ENCODE results near the gene CRHR1. TPM values are rescaled to one million over a fixed set of nuclear protein-coding genes. Genes with fewer than 3 reads are reported as not detected.
A peak's percentile ranks its signal among the peaks of the same experiment; 100 is the strongest.

Gene CRHR1
- total and polyA plus RNA-seq, 10 donors: 0.22 TPM; not detected in 9

DNA sequence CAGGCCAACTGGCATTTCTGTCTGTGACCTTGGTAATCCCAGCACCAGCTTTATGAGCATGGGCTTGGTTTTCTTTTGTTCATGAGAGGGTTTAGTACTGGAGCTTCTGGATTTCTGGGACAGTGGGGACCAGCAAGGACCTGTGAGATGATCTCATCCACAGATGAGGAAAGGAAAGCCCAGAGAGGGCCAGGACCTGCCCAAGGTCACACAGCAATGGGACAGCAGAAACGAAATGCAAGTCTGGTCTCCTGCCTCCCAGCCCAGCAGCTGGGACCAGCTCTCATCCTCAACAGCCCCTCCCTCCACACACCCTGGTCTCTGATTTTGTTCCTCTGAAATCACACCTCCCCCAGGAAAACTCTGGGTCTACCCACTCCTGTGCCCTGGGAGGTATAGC, 67.8 kb downstream of the CRHR1 start:
- Histone ChIP-seq H3K4me1 (peaks cover 0 to 8% (median 2%) of the 10 kb centered on the region in 6 donors), H3K36me3 (no peaks in the 10 kb centered on the region), H3K4me3 (no peak overlapping the region), H3K27me3 (replicated peaks in 1 of 7) (peaks cover 0 to 58% (median 0%) of the 10 kb centered on the region in 7 donors), H3K27ac (no peak overlapping the region), H3K9me3 (no peaks in the 10 kb centered on the region)
- intact Hi-C loops (cut with DNase I; ENCODE audit: low total_unique reads): no loop called here
- DNase-seq: peak; percentile 53
- TF ChIP-seq POLR2AphosphoS5 (IDR thresholded peaks at IDR 0.05) (no peak), POLR2A (IDR thresholded peaks at IDR 0.05) (no peak)
- TF ChIP-seq, protein P1, sequence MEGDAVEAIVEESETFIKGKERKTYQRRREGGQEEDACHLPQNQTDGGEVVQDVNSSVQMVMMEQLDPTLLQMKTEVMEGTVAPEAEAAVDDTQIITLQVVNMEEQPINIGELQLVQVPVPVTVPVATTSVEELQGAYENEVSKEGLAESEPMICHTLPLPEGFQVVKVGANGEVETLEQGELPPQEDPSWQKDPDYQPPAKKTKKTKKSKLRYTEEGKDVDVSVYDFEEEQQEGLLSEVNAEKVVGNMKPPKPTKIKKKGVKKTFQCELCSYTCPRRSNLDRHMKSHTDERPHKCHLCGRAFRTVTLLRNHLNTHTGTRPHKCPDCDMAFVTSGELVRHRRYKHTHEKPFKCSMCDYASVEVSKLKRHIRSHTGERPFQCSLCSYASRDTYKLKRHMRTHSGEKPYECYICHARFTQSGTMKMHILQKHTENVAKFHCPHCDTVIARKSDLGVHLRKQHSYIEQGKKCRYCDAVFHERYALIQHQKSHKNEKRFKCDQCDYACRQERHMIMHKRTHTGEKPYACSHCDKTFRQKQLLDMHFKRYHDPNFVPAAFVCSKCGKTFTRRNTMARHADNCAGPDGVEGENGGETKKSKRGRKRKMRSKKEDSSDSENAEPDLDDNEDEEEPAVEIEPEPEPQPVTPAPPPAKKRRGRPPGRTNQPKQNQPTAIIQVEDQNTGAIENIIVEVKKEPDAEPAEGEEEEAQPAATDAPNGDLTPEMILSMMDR (IDR thresholded peaks at IDR 0.05 in 8 of 11, conservative IDR thresholded peaks at IDR 0.05 in 3 of 11): no peak
- 47 to 72% (median 67%) methylated on average over 1 of the region's 1 CpG for WGBS, 5 donors

DNA sequence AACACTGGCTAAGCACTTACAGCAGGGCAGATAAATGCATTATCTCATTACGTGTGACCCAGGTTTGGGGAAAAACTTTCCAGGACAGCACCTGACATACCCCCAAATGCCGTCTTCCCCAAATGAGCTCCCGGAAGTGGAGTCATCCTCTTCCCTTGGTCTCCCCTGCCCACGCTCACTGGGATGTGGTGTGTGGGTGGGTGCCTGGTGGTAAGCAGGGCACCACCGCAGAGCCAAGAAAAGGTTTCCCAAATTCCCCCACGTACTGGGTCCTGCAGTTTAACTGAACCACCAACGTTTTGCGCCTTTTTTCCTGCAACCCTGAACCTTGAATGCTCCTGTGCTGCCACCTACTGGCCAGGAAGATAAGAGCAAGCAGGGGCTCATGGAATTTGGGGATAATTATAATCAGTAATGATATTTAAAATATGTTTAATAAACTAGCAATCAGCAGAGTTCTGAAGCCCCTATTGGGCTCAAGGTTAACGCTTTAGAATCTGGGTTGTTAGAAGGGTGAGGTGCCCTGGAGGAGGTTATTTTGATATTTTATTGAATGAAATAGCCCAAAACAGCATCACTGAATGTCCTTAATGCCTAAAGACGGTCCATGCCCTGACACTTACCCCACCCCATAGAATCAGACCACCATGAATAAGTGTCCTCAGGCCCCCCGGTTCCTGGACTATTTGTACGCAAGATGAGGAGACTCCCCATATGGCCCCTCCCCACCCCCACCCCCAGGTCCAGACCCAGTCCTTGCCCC, 68.6 kb downstream of the CRHR1 start:
- H3K27me3 ChIP-seq (replicated peaks in 1 of 7): peaks cover 0 to 59% (median 0%) of the 10 kb centered on the region in 7 donors
- H3K36me3 ChIP-seq: no peaks in the 10 kb centered on the region
- WGBS, 5 donors: 25 to 28% (median 27%) methylated on average over 12 of the region's 12 CpGs
- TF ChIP-seq POLR2AphosphoS5 (IDR thresholded peaks at IDR 0.05): no peak
- TF ChIP-seq POLR2A (IDR thresholded peaks at IDR 0.05): no peak
- TF ChIP-seq, protein P1 (IDR thresholded peaks at IDR 0.05 in 8 of 11, conservative IDR thresholded peaks at IDR 0.05 in 3 of 11): peak; percentile 47 to 90 (median 86)
- intact Hi-C loops (cut with DNase I; ENCODE audit: low total_unique reads): no loop called here
- H3K27ac ChIP-seq: no peak overlapping the region
- DNase-seq: peak; percentile 70
- H3K4me1 ChIP-seq: peaks cover 0 to 8% (median 2%) of the 10 kb centered on the region in 6 donors
- H3K4me3 ChIP-seq: peak overlapping the region in 1 of 8 donors; percentile 36
- no peaks in the 10 kb centered on the region for H3K9me3 ChIP-seq

DNA sequence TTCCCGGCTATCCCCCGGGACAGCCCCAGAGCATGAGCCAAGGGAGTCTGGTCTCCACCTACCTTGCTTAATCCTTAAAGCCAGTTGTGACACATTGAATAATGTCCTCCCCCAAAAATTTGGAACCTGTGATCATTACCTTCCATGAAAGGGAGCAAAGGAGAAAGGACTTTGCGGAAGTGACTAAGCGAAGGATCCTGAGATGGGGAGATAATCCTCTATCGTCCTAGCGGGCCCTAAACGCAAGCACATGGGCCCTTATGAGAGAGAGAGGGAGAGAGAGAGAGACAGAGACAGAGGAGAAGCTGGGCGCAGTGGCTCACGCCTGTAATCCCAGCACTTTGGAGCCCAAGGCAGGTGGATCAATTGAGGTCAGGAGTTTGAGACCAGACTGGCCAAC, 70.1 kb downstream of the CRHR1 start:
- intact Hi-C loops (cut with DNase I; ENCODE audit: low total_unique reads): no loop called here
- Histone ChIP-seq H3K4me3 (no peak overlapping the region), H3K27ac (no peak overlapping the region), H3K36me3 (no peaks in the 10 kb centered on the region), H3K9me3 (no peaks in the 10 kb centered on the region), H3K27me3 (replicated peaks in 1 of 7) (peaks cover 0 to 72% (median 0%) of the 10 kb centered on the region in 7 donors), H3K4me1 (peaks cover 0 to 8% (median 2%) of the 10 kb centered on the region in 6 donors)
- DNase-seq: no peak
- 70 to 87% (median 81%) methylated on average over 9 of the region's 9 CpGs for WGBS, 5 donors
- TF ChIP-seq, protein P1 (IDR thresholded peaks at IDR 0.05 in 8 of 11, conservative IDR thresholded peaks at IDR 0.05 in 3 of 11): no peak
- TF ChIP-seq POLR2AphosphoS5 (IDR thresholded peaks at IDR 0.05) (no peak), POLR2A (IDR thresholded peaks at IDR 0.05) (no peak)

DNA sequence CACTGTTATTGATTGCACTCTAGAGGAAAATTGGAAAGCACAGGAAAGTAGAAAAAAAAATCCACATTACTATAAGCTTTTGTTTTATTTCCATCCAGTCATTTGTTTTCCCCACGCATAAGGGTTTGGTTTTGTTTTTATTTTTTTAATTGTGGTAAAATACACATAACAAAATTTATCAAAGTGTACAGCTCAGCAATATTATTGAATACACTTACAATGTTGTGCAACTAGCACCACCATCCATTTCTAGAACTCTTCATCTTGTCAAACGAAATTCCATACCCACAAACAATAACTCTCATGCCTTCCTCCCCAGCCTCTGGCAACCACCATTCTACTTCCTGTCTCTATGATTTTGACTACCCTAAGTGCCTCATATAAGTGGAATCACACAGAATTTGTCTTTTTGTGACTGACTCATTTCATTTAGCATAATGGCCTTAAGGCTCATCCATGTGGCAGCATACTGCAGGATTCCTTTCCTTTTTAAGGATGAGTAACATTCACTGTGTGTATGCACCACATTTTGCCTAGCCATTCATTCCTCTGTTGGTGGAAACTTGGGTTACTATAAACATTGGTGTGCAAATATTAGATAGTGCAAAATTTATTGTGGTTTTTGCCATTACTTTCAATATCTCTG, 71.7 kb downstream of the CRHR1 start:
- DNase-seq: no peak
- Histone ChIP-seq H3K4me1 (peaks cover 0 to 8% (median 2%) of the 10 kb centered on the region in 6 donors), H3K36me3 (no peaks in the 10 kb centered on the region), H3K27me3 (replicated peaks in 1 of 7) (peaks cover 0 to 79% (median 0%) of the 10 kb centered on the region in 7 donors), H3K27ac (no peak overlapping the region), H3K9me3 (no peaks in the 10 kb centered on the region), H3K4me3 (no peak overlapping the region)
- intact Hi-C loops (cut with DNase I; ENCODE audit: low total_unique reads): no loop called here
- WGBS, 5 donors: 48 to 71% (median 56%) methylated on average over 2 of the region's 2 CpGs
- TF ChIP-seq, protein P1 (IDR thresholded peaks at IDR 0.05 in 8 of 11, conservative IDR thresholded peaks at IDR 0.05 in 3 of 11): no peak
- TF ChIP-seq POLR2AphosphoS5 (IDR thresholded peaks at IDR 0.05): no peak
- TF ChIP-seq POLR2A (IDR thresholded peaks at IDR 0.05): no peak

Data from spleen (tissue), 11 donors.